Right cardiac atrium (tissue), 5 donors: ENCODE results near the gene SORCS2. TPM values are rescaled to one million over a fixed set of nuclear protein-coding genes. Genes with fewer than 3 reads are reported as not detected.
A peak's percentile ranks its signal among the peaks of the same experiment; 100 is the strongest.
"Not testable (repeated sequence)": the region's sequence is repeated elsewhere in the genome, so short reads cannot be mapped to it uniquely, and the experiment has no call there.

ENCODE experiments used
- ATAC-seq, 2 donors: fragments of 200-7000 bp; cut with Tn5 transposase; one replicate each; pipeline versions ENCODE4 v1.8.0 to v1.9.1; 2020; ENCODE audit warnings: moderate library complexity in 2 of 2, mild to moderate bottlenecking in 1 of 2
- DNase-seq, 3 donors: peaks; one replicate each; pipeline ENCODE4 v3.0.0-alpha.2; 2020
- H3K27ac ChIP-seq: one replicate; pipeline ENCODE4 v1.5.1; 2013; ENCODE audit warnings: mild to moderate bottlenecking, low read length, control low read depth, moderate library complexity
- H3K27me3 ChIP-seq: one replicate; pipeline ENCODE4 v1.6.1; 2013; ENCODE audit not compliant: control insufficient read depth, insufficient read depth
- H3K4me1 ChIP-seq: one replicate; pipeline ENCODE4 v1.6.1; 2013; ENCODE audit warnings: low read length; ENCODE audit not compliant: control insufficient read depth, insufficient read depth
- H3K4me3 ChIP-seq: one replicate; pipeline ENCODE4 v1.5.1; 2013; ENCODE audit warnings: low read length, control low read depth
- H3K9me3 ChIP-seq: one replicate; pipeline ENCODE4 v1.6.1; 2013; ENCODE audit warnings: low read length; ENCODE audit not compliant: control insufficient read depth
- WGBS: extraction: QIAGEN DNeasy Blood & Tissue Kit; methylation state at CpG from one replicate; pipeline ENCODE4 v1.1.7; 2013; 5-methylcytosine and 5-hydroxymethylcytosine counted together
- intact Hi-C, 4 donors: fragments of 100-400 bp; cut with DNase I; formaldehyde crosslinking; loops; one replicate each; pipeline versions ENCODE4 v1.11.0 to v1.14.0; 2022 to 2023
- polyA plus RNA-seq: library from polyadenylated mRNA; stranded (reverse); fragments of 200-250 nt; gene quantifications from one replicate; pipeline ENCODE4 v1.2.3, GENCODE V29; 2013
- total RNA-seq, 4 donors: library from RNA; stranded (reverse); fragmentation: NEBNext Ultra II Directional; extraction: Animal tissue kit (Norgen Biotek cat#: 25700); gene quantifications; one replicate each; pipeline ENCODE4 v1.2.1, GENCODE V29; 2021
- donor health status: healthy with polysubstance abuse.
- donor health status: DM: no; HTN: yes; CAD: no.
- donor health status: DM: no; HTN: no; CAD: no.
- donor health status: DM: no; HTN: yes; CAD: no; lungs with severe emphysema.
- donor health status: DM: yes; HTN: yes; CAD: no.

The SORCS2 gene
- total and polyA plus RNA-seq, 5 donors: 2.1 to 7.3 (median 2.7) TPM

GRCh38 chr4:7213807-7214206, 21.5 kb downstream of the SORCS2 start:
- 85% methylated on average over 2 of the region's 2 CpGs for WGBS
- DNase-seq (no peak), ATAC-seq (no peak)
- Histone ChIP-seq H3K27ac (no peak overlapping the region), H3K27me3 (no peaks in the 10 kb centered on the region), H3K4me1 (peaks cover 2% of the 10 kb centered on the region), H3K4me3 (no peak overlapping the region), H3K9me3 (no peaks in the 10 kb centered on the region)
- intact Hi-C loops: no loop called here

- Histone ChIP-seq H3K9me3 (no peaks in the 10 kb centered on the region), H3K4me3 (no peak overlapping the region), H3K4me1 (peaks cover 2% of the 10 kb centered on the region), H3K27ac (no peak overlapping the region), H3K27me3 (no peaks in the 10 kb centered on the region)
- ATAC-seq (no peak), DNase-seq (no peak)
- 91% methylated on average over 2 of the region's 2 CpGs for WGBS
- intact Hi-C loops: no loop called here
Measured at GRCh38 chr4:7214359-7214758, 22.0 kb downstream of the SORCS2 start.

- intact Hi-C loops, H3K27me3 ChIP-seq, H3K4me3 ChIP-seq, H3K27ac ChIP-seq, ATAC-seq, H3K4me1 ChIP-seq, H3K9me3 ChIP-seq, DNase-seq: not testable (repeated sequence)
- WGBS: 95% methylated on average over 24 of the region's 29 CpGs
Measured at GRCh38 chr4:7215187-7215586, 22.8 kb downstream of the SORCS2 start.

GRCh38 chr4:7217039-7217438, 24.7 kb downstream of the SORCS2 start:
- WGBS: 92% methylated on average over 9 of the region's 9 CpGs
- intact Hi-C loops: no loop called here
- Histone ChIP-seq H3K9me3 (no peaks in the 10 kb centered on the region), H3K27ac (no peak overlapping the region), H3K4me3 (no peak overlapping the region), H3K27me3 (no peaks in the 10 kb centered on the region), H3K4me1 (no peaks in the 10 kb centered on the region)
- DNase-seq (no peak), ATAC-seq (no peak)

GRCh38 chr4:7217474-7218321, 25.4 kb downstream of the SORCS2 start:
- intact Hi-C loops: no loop called here
- DNase-seq (no peak), ATAC-seq (peak; percentile 22 to 32)
- Histone ChIP-seq H3K27ac (no peak overlapping the region), H3K4me1 (no peaks in the 10 kb centered on the region), H3K9me3 (no peaks in the 10 kb centered on the region), H3K4me3 (no peak overlapping the region), H3K27me3 (no peaks in the 10 kb centered on the region)
- WGBS: 67% methylated on average over 26 of the region's 26 CpGs

- Histone ChIP-seq H3K9me3 (no peaks in the 10 kb centered on the region), H3K27ac (no peak overlapping the region), H3K4me3 (no peak overlapping the region), H3K27me3 (no peaks in the 10 kb centered on the region), H3K4me1 (no peaks in the 10 kb centered on the region)
- DNase-seq: no peak
- no peak for ATAC-seq
- 68% methylated on average over 7 of the region's 7 CpGs for WGBS
- intact Hi-C loops: no loop called here
Measured at GRCh38 chr4:7218686-7219085, 26.3 kb downstream of the SORCS2 start.

GRCh38 chr4:7222521-7222920, 30.2 kb downstream of the SORCS2 start:
- ATAC-seq (peak in 1 of 2 donors; percentile 12), DNase-seq (no peak)
- Histone ChIP-seq H3K27me3 (no peaks in the 10 kb centered on the region), H3K27ac (no peak overlapping the region), H3K4me3 (no peak overlapping the region), H3K9me3 (no peaks in the 10 kb centered on the region), H3K4me1 (peaks cover 2% of the 10 kb centered on the region)
- 86% methylated on average over 9 of the region's 9 CpGs for WGBS
- intact Hi-C loops: no loop called here

GRCh38 chr4:7223541-7223940, 31.2 kb downstream of the SORCS2 start:
- H3K4me1 ChIP-seq: peaks cover 2% of the 10 kb centered on the region
- no peak for DNase-seq
- intact Hi-C loops: no loop called here

GRCh38 chr4:7224001-7224400, 31.7 kb downstream of the SORCS2 start:
- Histone ChIP-seq H3K4me1 (peaks cover 2% of the 10 kb centered on the region), H3K9me3 (no peaks in the 10 kb centered on the region), H3K27me3 (no peaks in the 10 kb centered on the region), H3K27ac (no peak overlapping the region), H3K4me3 (no peak overlapping the region)
- WGBS: 79% methylated on average over 4 of the region's 4 CpGs
- DNase-seq (no peak), ATAC-seq (no peak)
- intact Hi-C loops: no loop called here

More at GRCh38 chr4:7223541-7223940, 31.2 kb downstream of the SORCS2 start:
- 74% methylated on average over 5 of the region's 5 CpGs for WGBS
- no peak for ATAC-seq
- H3K4me3 ChIP-seq: no peak overlapping the region
- no peak overlapping the region for H3K27ac ChIP-seq
- no peaks in the 10 kb centered on the region for H3K9me3 ChIP-seq
- no peaks in the 10 kb centered on the region for H3K27me3 ChIP-seq

- no peak overlapping the region for H3K27ac ChIP-seq
- DNase-seq: no peak
- peaks cover 2% of the 10 kb centered on the region for H3K4me1 ChIP-seq
- intact Hi-C loops: no loop called here
- H3K9me3 ChIP-seq: no peaks in the 10 kb centered on the region
- no peaks in the 10 kb centered on the region for H3K27me3 ChIP-seq
- WGBS: 94% methylated on average over 11 of the region's 11 CpGs
- no peak overlapping the region for H3K4me3 ChIP-seq
- no peak for ATAC-seq
Measured at GRCh38 chr4:7224878-7225533, 32.7 kb downstream of the SORCS2 start.

- H3K4me1 ChIP-seq: peaks cover 2% of the 10 kb centered on the region
- WGBS: 45% methylated on average over 22 of the region's 22 CpGs
- no peaks in the 10 kb centered on the region for H3K27me3 ChIP-seq
- no peaks in the 10 kb centered on the region for H3K9me3 ChIP-seq
- ATAC-seq (no peak), DNase-seq (no peak)
- no peak overlapping the region for H3K27ac ChIP-seq
- intact Hi-C loops: no loop called here
- H3K4me3 ChIP-seq: no peak overlapping the region
Measured at GRCh38 chr4:7226439-7226838, 34.1 kb downstream of the SORCS2 start.
